Cardiac fibroblast (primary cell): Measurements from ENCODE around the gene TTC6.

Experiments used
- DNase-seq, 2 donors: peaks; one replicate each; pipeline versions ENCODE4 v3.0.0 to v3.0.0-alpha.2; 2010; ENCODE audit warnings: low read depth in 2 of 2
- H3K4me3 ChIP-seq, 2 donors: replicated peaks in 1 of 2; 1 replicate in 1 of 2; 2 replicates in 1 of 2; pipeline ENCODE4 v1.5.1; 2011; ENCODE audit warnings: low read depth in 2 of 2, low read length in 2 of 2, mild to moderate bottlenecking in 2 of 2, moderate library complexity in 1 of 2
- TF ChIP-seq, protein P1 (sequence below): IDR thresholded peaks from one replicate; pipeline ENCODE4 v1.5.1; 2011; ENCODE audit warnings: low read depth, mild to moderate bottlenecking, low read length, inconsistent platforms

Gene TTC6

DNA sequence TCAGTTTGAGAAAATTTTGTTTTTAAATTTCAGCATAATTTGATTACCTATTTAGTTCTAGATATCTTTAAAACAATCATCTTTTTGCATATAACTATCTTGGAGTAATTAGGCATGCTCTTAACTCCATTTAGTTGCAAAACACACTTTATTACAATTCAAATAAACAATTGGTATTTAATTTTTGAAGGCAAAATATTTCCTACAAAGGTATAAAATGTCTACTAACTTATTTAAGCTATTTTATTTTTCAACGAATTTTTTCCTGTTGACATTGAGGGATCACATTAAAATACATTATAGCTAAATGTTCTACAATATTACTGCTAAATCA is 8.7 kb upstream of the TTC6 start:
- TF ChIP-seq, protein P1, sequence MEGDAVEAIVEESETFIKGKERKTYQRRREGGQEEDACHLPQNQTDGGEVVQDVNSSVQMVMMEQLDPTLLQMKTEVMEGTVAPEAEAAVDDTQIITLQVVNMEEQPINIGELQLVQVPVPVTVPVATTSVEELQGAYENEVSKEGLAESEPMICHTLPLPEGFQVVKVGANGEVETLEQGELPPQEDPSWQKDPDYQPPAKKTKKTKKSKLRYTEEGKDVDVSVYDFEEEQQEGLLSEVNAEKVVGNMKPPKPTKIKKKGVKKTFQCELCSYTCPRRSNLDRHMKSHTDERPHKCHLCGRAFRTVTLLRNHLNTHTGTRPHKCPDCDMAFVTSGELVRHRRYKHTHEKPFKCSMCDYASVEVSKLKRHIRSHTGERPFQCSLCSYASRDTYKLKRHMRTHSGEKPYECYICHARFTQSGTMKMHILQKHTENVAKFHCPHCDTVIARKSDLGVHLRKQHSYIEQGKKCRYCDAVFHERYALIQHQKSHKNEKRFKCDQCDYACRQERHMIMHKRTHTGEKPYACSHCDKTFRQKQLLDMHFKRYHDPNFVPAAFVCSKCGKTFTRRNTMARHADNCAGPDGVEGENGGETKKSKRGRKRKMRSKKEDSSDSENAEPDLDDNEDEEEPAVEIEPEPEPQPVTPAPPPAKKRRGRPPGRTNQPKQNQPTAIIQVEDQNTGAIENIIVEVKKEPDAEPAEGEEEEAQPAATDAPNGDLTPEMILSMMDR = no peak
- no peak for DNase-seq
- H3K4me3 ChIP-seq = no peak overlapping the region

- TF ChIP-seq, protein P1 = no peak
- DNase-seq = no peak
- no peak overlapping the region for H3K4me3 ChIP-seq
Measured at GRCh38 chr14:37587131-37587803, 8.2 kb upstream of the TTC6 start.

- no peak for DNase-seq
- TF ChIP-seq, protein P1 = no peak
- H3K4me3 ChIP-seq = no peak overlapping the region
Measured at GRCh38 chr14:37587881-37588666, 7.4 kb upstream of the TTC6 start.

DNA sequence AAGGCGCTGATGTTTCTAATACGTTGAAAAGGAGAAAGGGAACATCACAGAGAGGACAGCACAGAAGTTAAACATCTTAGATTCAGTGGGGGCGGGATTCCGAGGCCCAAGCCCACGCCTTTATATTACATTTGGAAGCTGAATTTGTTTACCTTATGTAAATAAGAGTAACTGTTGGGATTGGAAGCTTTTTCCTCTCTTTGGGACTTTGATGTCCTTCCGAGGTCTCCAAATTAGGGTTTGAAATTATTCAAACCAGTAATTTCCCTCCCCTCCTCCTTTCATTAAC is 6.8 kb upstream of the TTC6 start:
- DNase-seq = no peak
- H3K4me3 ChIP-seq = no peak overlapping the region
- TF ChIP-seq, protein P1 = no peak

- no peak overlapping the region for H3K4me3 ChIP-seq
- TF ChIP-seq, protein P1 = no peak
- DNase-seq = no peak
Measured at GRCh38 chr14:37588956-37589714, 6.3 kb upstream of the TTC6 start.

- no peak for DNase-seq
- TF ChIP-seq, protein P1 = no peak
- H3K4me3 ChIP-seq = no peak overlapping the region
Measured at GRCh38 chr14:37589715-37590427, 5.6 kb upstream of the TTC6 start.
